Heart left ventricle (tissue), 13 donors: ENCODE data around the gene PLCB4.

ENCODE experiments used
- CTCF ChIP-seq, 12 donors: fragments of 200-600 bp; sonication (generic) in 4 of 12; IDR thresholded peaks; one replicate each; pipeline versions ENCODE4 v1.5.0 to v1.8.0; 2018 to 2022; ENCODE audit warnings: antibody characterized with exemption in 12 of 12, mild to moderate bottlenecking in 5 of 12
- POLR2A ChIP-seq, 2 donors: fragments of 450-650 bp; IDR thresholded peaks; one replicate each; pipeline ENCODE4 v1.6.1; 2017; ENCODE audit warnings: antibody characterized with exemption in 2 of 2, mild to moderate bottlenecking in 2 of 2, moderate library complexity in 2 of 2
- donor health status: ischemic (EF 13 %, LVEDD 7.1; RV severe dilation, severe dysfunction).
- donor health status: DM: no; HTN: yes; CAD: no.
- donor health status: DM: no; HTN: no; CAD: no.
- donor health status: ischemic (EF 25% LVEDD 6.9; RV normal size, moderate dysfunction).
- donor health status: ischemic (EF 25% LVEDD 5.7; RV mildly dilated, moderate dysfunction).
- donor health status: ischemic (EF 35%, LVEDD 5.7; RV mildly dilated, moderate dysfunction).
- donor health status: nonischemic (EF 11% LVEDD 7.7; RV severe dilation, severe dysfunction).
- donor health status: DM: yes; HTN: yes; CAD: no.
- donor health status: PGD.
- donor health status: ischemic (EF 29% LVEDD 5.4; RV normal size, mild dysfunction).
- donor health status: nonischemic (EF 23%, LVEDD 6.1; RV moderate dilation, normal function).

GRCh38 chr20:9279918-9280401, 211.1 kb downstream of the PLCB4 start:
- TF ChIP-seq CTCF (IDR thresholded peaks at IDR 0.05) = no peak
- TF ChIP-seq POLR2A (IDR thresholded peaks at IDR 0.05) = no peak
